ENCODE measurements around the gene RPS6KA2.

The RPS6KA2 gene

DNA sequence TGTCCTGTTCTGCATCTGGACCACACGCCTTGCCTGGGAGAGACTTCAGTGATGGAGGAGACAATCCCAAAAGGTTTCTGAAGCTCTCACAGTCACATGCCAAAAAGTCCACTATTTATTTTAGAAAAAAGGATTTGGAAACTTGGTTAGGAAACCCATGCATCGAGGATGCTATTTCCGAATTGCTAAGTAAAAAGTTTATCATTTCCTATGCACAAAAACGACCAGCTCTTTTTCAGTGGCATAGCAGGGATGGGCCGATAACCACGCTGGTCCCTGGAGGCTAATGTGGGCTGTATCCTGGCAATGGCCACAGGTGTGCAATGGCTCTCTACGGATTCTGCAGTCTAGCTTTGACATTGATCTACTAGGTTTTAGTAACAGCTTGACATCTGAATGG lies 74.5 kb downstream of the RPS6KA2 start:
- H3K4me3 ChIP-seq (replicated peaks; ENCODE audit: low read depth, low read length) = no peak overlapping the region
- TF ChIP-seq, protein P1, sequence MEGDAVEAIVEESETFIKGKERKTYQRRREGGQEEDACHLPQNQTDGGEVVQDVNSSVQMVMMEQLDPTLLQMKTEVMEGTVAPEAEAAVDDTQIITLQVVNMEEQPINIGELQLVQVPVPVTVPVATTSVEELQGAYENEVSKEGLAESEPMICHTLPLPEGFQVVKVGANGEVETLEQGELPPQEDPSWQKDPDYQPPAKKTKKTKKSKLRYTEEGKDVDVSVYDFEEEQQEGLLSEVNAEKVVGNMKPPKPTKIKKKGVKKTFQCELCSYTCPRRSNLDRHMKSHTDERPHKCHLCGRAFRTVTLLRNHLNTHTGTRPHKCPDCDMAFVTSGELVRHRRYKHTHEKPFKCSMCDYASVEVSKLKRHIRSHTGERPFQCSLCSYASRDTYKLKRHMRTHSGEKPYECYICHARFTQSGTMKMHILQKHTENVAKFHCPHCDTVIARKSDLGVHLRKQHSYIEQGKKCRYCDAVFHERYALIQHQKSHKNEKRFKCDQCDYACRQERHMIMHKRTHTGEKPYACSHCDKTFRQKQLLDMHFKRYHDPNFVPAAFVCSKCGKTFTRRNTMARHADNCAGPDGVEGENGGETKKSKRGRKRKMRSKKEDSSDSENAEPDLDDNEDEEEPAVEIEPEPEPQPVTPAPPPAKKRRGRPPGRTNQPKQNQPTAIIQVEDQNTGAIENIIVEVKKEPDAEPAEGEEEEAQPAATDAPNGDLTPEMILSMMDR (IDR thresholded peaks at IDR 0.05; ENCODE audit: low read length, missing control alignments) = no peak
- no peak for DNase-seq (ENCODE audit: low read depth)

DNA sequence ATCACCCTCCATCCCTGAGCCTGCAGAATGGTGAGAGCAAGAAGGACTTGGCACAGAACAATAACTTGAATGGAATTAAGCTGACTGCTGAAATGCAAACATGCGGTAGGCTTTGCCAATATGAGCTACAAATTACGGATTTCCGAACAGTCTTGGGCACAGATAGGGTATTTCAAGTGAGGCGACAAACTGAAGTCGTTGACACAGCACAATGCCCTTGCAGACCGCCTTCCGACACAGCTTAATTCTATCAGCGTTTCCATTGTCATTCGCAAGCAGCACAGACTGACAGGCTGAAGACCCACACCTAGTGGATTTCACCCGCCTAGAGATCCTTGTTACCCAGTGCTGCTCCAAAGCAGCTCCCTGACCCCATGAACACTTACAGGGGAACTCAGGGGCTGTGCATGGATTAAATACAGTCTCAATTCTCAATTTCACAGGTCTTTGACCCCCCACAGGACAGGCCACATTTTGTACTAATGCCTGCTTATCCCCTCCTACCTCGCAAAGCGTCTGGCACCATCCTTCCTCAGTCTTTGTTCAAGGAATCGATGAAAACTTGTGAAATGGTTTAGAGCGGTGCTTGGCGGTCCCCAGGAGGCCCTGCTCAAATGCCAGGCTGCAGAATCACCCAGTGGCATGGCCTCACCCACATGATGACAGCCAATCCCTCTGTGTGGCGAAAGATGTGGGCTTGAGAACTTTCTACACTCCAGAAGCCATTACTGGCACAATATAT lies 75.1 kb downstream of the RPS6KA2 start:
- DNase-seq (ENCODE audit: low read depth) = no peak
- no peak overlapping the region for H3K4me3 ChIP-seq (replicated peaks; ENCODE audit: low read depth, low read length)
- TF ChIP-seq, protein P1 (IDR thresholded peaks at IDR 0.05; ENCODE audit: low read length, missing control alignments) = no peak

DNA sequence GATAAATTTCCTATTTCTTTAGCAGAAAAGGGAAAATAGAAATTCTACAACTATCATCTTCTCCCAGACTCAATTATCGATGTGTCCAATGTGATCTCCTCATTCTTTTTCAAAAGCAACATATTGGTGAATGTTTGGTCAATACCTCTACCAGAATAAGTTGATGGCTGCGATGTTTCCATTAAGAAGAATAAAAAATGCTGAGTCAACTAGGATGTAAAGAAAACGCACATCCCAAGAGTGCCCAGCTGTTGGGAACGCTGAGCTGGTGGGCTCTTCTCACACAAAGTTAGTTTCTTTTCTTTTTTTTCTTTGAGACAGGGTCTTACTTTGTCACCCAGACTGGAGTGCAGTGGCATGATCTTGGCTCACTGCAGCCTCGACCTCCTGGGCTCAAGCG lies 80.4 kb downstream of the RPS6KA2 start:
- H3K4me3 ChIP-seq (replicated peaks; ENCODE audit: low read depth, low read length) = no peak overlapping the region
- no peak for DNase-seq (ENCODE audit: low read depth)
- TF ChIP-seq, protein P1 (IDR thresholded peaks at IDR 0.05; ENCODE audit: low read length, missing control alignments) = no peak

DNA sequence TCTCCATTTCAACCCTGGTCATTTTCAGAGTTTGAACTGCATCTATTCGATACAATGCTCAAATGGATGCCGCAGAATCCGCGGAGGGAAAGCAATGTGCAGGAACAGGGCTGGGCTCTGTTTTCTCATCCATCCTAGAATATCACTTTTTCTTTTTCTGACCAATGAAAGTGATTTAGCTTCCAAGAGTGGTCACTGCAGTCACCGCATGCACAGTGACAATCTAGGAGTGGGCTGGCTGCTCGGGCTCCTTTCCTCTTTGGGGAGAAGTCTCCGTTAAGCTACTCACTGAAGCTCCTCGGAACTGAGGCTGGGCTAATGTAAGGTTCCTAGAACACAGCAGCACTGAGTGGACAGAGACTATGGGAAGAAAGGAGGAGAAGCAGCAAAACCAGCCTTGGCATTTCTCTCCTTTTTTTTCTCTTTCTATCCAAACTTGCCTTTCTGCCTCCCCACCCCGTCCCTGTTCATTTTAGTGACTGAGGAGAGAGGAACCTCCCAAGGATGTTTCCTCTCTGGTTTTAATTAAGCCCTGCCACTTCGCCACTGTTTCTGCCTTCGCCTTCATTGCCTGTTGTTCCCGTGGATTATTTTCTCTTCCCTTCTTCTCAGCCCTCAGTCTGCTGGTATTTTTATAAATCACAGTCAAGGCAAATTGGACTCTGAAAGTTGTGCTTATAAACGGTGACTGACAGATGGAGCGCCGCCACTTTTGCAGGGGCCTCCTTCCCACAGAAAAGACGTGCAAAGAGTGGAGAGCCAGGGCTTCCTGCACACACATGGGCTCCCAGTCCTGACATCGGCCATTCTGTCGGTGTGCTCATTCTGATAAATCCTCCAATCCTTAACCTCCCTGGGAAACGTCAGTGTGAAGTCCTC lies 81.7 kb downstream of the RPS6KA2 start:
- H3K4me3 ChIP-seq (replicated peaks; ENCODE audit: low read depth, low read length) = no peak overlapping the region
- DNase-seq (ENCODE audit: low read depth) = no peak
- TF ChIP-seq, protein P1 (IDR thresholded peaks at IDR 0.05; ENCODE audit: low read length, missing control alignments) = no peak

DNA sequence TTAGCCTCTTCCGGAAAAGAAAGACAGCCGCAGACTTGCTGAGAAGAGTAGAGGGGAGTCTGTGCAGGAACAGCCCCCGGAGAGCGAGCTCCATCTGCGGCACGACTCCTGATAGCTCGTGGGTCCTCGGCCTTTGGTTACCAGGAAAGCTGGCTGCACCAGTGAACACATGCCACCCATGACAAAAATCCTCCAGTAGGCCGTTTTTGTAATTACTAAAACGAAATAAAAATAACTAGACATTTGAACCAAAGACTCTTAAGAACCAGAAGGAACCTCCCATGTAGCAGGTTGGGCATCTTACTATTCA lies 82.8 kb downstream of the RPS6KA2 start:
- TF ChIP-seq, protein P1 (IDR thresholded peaks at IDR 0.05; ENCODE audit: low read length, missing control alignments) = no peak
- H3K4me3 ChIP-seq (replicated peaks; ENCODE audit: low read depth, low read length) = no peak overlapping the region
- DNase-seq (ENCODE audit: low read depth) = no peak

DNA sequence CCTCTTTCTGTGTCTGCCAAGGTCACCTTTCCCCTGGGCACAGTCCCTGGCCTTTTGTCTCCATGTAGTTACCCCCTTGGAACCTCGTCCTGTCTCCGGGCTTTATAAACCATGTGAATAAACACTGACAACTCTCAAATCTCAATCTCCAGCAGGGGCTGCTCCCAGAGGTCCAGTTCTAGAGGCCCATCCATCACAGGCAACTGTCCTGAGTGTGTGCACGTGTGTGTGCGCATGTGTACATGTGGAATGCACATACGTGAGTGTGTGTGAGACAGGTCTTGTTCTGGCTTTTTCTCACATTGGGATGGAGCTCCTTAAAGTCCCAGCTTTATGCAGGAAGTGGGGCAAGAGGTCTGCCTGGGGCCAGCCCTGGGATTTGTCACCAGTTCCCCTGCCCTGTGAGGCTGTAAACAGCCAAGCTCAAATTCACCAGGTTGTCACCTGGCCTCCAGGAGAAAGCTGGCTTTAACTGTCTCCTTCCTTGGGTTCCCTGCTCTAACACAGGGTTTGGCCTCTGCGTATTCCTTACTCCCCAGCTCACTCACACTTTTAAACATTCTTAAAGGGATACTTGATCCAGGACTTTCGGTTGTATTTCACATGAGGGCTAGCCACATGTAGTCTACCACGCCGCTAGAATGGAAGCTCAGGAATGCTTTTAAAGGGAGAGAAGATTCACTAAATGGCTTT lies 83.3 kb downstream of the RPS6KA2 start:
- no peak overlapping the region for H3K4me3 ChIP-seq (replicated peaks; ENCODE audit: low read depth, low read length)
- TF ChIP-seq, protein P1 (IDR thresholded peaks at IDR 0.05; ENCODE audit: low read length, missing control alignments) = no peak
- DNase-seq (ENCODE audit: low read depth) = no peak
